Pulmonary artery endothelial cell (primary cell): ENCODE measurements around the gene LRRTM3. TPM values are rescaled to one million over a fixed set of nuclear protein-coding genes. Genes with fewer than 3 reads are reported as not detected.

ENCODE experiments used
- DNase-seq: peaks from one replicate; pipeline ENCODE4 v3.0.0-alpha.2; 2011; ENCODE audit warnings: low read depth, low spot score
- total RNA-seq: library from RNA; depleted of rRNA; stranded (reverse); fragments of >200 nt; gene quantifications from 2 replicates; pipeline ENCODE4 v1.2.3, GENCODE V29; 2014

Gene LRRTM3
- total RNA-seq, 1 donor from 2014 or later, result not detected

- no peak for DNase-seq
Measured at GRCh38 chr10:66931949-66932343, 6.1 kb downstream of the LRRTM3 start.

- no peak for DNase-seq
Measured at GRCh38 chr10:66934711-66935110, 8.9 kb downstream of the LRRTM3 start.

- no peak for DNase-seq
Measured at GRCh38 chr10:66940965-66941364, 15.1 kb downstream of the LRRTM3 start.

- DNase-seq, result no peak
Measured at GRCh38 chr10:66941491-66941890, 15.7 kb downstream of the LRRTM3 start.

- no peak for DNase-seq
Measured at GRCh38 chr10:66942407-66942806, 16.6 kb downstream of the LRRTM3 start.

GRCh38 chr10:66943590-66943989 is 17.8 kb downstream of the LRRTM3 start:
- no peak for DNase-seq

GRCh38 chr10:66951896-66952295 is 26.1 kb downstream of the LRRTM3 start:
- DNase-seq, result no peak

- no peak for DNase-seq
Measured at GRCh38 chr10:66958466-66958865, 32.6 kb downstream of the LRRTM3 start.

- no peak for DNase-seq
Measured at GRCh38 chr10:66964946-66965345, 39.1 kb downstream of the LRRTM3 start.

GRCh38 chr10:66980246-66980815 is 54.5 kb downstream of the LRRTM3 start:
- no peak for DNase-seq

- no peak for DNase-seq
Measured at GRCh38 chr10:66981361-66982052, 55.7 kb downstream of the LRRTM3 start.

GRCh38 chr10:66982053-66982420 is 56.2 kb downstream of the LRRTM3 start:
- DNase-seq, result no peak

GRCh38 chr10:66982792-66983474 is 57.1 kb downstream of the LRRTM3 start:
- DNase-seq, result no peak

- no peak for DNase-seq
Measured at GRCh38 chr10:66983475-66983818, 57.6 kb downstream of the LRRTM3 start.

GRCh38 chr10:66990143-66990830 is 64.5 kb downstream of the LRRTM3 start:
- DNase-seq, result no peak

GRCh38 chr10:66996996-66997395 is 71.2 kb downstream of the LRRTM3 start:
- no peak for DNase-seq

- DNase-seq, result no peak
Measured at GRCh38 chr10:66999762-67000545, 74.1 kb downstream of the LRRTM3 start.

GRCh38 chr10:67004690-67005089 is 78.9 kb downstream of the LRRTM3 start:
- DNase-seq, result no peak

GRCh38 chr10:67005981-67006380 is 80.1 kb downstream of the LRRTM3 start:
- DNase-seq, result no peak

- DNase-seq, result no peak
Measured at GRCh38 chr10:67011480-67011879, 85.6 kb downstream of the LRRTM3 start.

- no peak for DNase-seq
Measured at GRCh38 chr10:67011981-67012380, 86.1 kb downstream of the LRRTM3 start.

- no peak for DNase-seq
Measured at GRCh38 chr10:67015225-67015624, 89.4 kb downstream of the LRRTM3 start.
